ENCODE data around the gene PDGFRA.
"Not testable (repeated sequence)": the region's sequence is repeated elsewhere in the genome, so short reads cannot be mapped to it uniquely, and the experiment has no call there.

The PDGFRA gene

GRCh38 chr4:54236316-54236715 lies 7.2 kb downstream of the PDGFRA start:
- H3K9ac ChIP-seq (ENCODE audit: low read length in 2 of 2); H3K27ac ChIP-seq (ENCODE audit: low read length); H3K9me3 ChIP-seq (ENCODE audit: control insufficient read depth in 2 of 2, low read length in 2 of 2); H3K4me3 ChIP-seq (ENCODE audit: low read length in 2 of 2); H3K36me3 ChIP-seq (ENCODE audit: control insufficient read depth in 2 of 2, insufficient read depth in 2 of 2, low read length in 2 of 2): not testable (repeated sequence)
- Histone ChIP-seq H3K27me3 (ENCODE audit: control insufficient read depth in 1 of 2, insufficient read depth in 2 of 2, low read length in 2 of 2) (peaks cover 12 to 19% of the 10 kb centered on the region in 2 donors), H3K4me1 (ENCODE audit: control insufficient read depth, insufficient read depth, low read length) (peaks cover 26% of the 10 kb centered on the region)

- Histone ChIP-seq H3K36me3 (ENCODE audit: control insufficient read depth in 2 of 2, insufficient read depth in 2 of 2, low read length in 2 of 2) (no peaks in the 10 kb centered on the region), H3K4me1 (ENCODE audit: control insufficient read depth, insufficient read depth, low read length) (peaks cover 17% of the 10 kb centered on the region), H3K4me3 (ENCODE audit: low read length in 2 of 2) (no peak overlapping the region), H3K9me3 (ENCODE audit: control insufficient read depth in 2 of 2, low read length in 2 of 2) (no peaks in the 10 kb centered on the region), H3K9ac (ENCODE audit: low read length in 2 of 2) (no peak overlapping the region), H3K27me3 (ENCODE audit: control insufficient read depth in 1 of 2, insufficient read depth in 2 of 2, low read length in 2 of 2) (peaks cover 2 to 6% of the 10 kb centered on the region in 2 donors), H3K27ac (ENCODE audit: low read length) (no peak overlapping the region)
These were observed 8.7 kb downstream of the PDGFRA start for GRCh38 chr4:54237770-54238169.

- peaks cover 0 to under 1% of the 10 kb centered on the region in 2 donors for H3K9me3 ChIP-seq (ENCODE audit: control insufficient read depth in 2 of 2, low read length in 2 of 2)
- no peak overlapping the region for H3K27ac ChIP-seq (ENCODE audit: low read length)
- H3K36me3 ChIP-seq (ENCODE audit: control insufficient read depth in 2 of 2, insufficient read depth in 2 of 2, low read length in 2 of 2) = no peaks in the 10 kb centered on the region
- H3K4me1 ChIP-seq (ENCODE audit: control insufficient read depth, insufficient read depth, low read length) = peaks cover 13% of the 10 kb centered on the region
- H3K27me3 ChIP-seq (ENCODE audit: control insufficient read depth in 1 of 2, insufficient read depth in 2 of 2, low read length in 2 of 2) = peaks cover 2 to 3% of the 10 kb centered on the region in 2 donors
- no peak overlapping the region for H3K4me3 ChIP-seq (ENCODE audit: low read length in 2 of 2)
- no peak overlapping the region for H3K9ac ChIP-seq (ENCODE audit: low read length in 2 of 2)
These were observed 9.3 kb downstream of the PDGFRA start for GRCh38 chr4:54238389-54238788.

- H3K36me3 ChIP-seq (ENCODE audit: control insufficient read depth in 2 of 2, insufficient read depth in 2 of 2, low read length in 2 of 2); H3K4me1 ChIP-seq (ENCODE audit: control insufficient read depth, insufficient read depth, low read length); H3K9ac ChIP-seq (ENCODE audit: low read length in 2 of 2); H3K9me3 ChIP-seq (ENCODE audit: control insufficient read depth in 2 of 2, low read length in 2 of 2); H3K27me3 ChIP-seq (ENCODE audit: control insufficient read depth in 1 of 2, insufficient read depth in 2 of 2, low read length in 2 of 2); H3K4me3 ChIP-seq (ENCODE audit: low read length in 2 of 2); H3K27ac ChIP-seq (ENCODE audit: low read length): not testable (repeated sequence)
These were observed 12.3 kb downstream of the PDGFRA start for GRCh38 chr4:54241268-54241823.

GRCh38 chr4:54243541-54243940 lies 14.4 kb downstream of the PDGFRA start:
- not testable (repeated sequence) for H3K4me3 ChIP-seq (ENCODE audit: low read length in 2 of 2); H3K4me1 ChIP-seq (ENCODE audit: control insufficient read depth, insufficient read depth, low read length); H3K27ac ChIP-seq (ENCODE audit: low read length); H3K9me3 ChIP-seq (ENCODE audit: control insufficient read depth in 2 of 2, low read length in 2 of 2); H3K27me3 ChIP-seq (ENCODE audit: control insufficient read depth in 1 of 2, insufficient read depth in 2 of 2, low read length in 2 of 2); H3K36me3 ChIP-seq (ENCODE audit: control insufficient read depth in 2 of 2, insufficient read depth in 2 of 2, low read length in 2 of 2); H3K9ac ChIP-seq (ENCODE audit: low read length in 2 of 2)

- not testable (repeated sequence) for H3K36me3 ChIP-seq (ENCODE audit: control insufficient read depth in 2 of 2, insufficient read depth in 2 of 2, low read length in 2 of 2); H3K27me3 ChIP-seq (ENCODE audit: control insufficient read depth in 1 of 2, insufficient read depth in 2 of 2, low read length in 2 of 2); H3K9me3 ChIP-seq (ENCODE audit: control insufficient read depth in 2 of 2, low read length in 2 of 2); H3K4me1 ChIP-seq (ENCODE audit: control insufficient read depth, insufficient read depth, low read length); H3K4me3 ChIP-seq (ENCODE audit: low read length in 2 of 2); H3K9ac ChIP-seq (ENCODE audit: low read length in 2 of 2); H3K27ac ChIP-seq (ENCODE audit: low read length)
These were observed 23.2 kb downstream of the PDGFRA start for GRCh38 chr4:54252312-54252711.

GRCh38 chr4:54254116-54254914 lies 25.2 kb downstream of the PDGFRA start:
- no peak overlapping the region for H3K27ac ChIP-seq (ENCODE audit: low read length)
- H3K9ac ChIP-seq (ENCODE audit: low read length in 2 of 2) = no peak overlapping the region
- H3K4me1 ChIP-seq (ENCODE audit: control insufficient read depth, insufficient read depth, low read length) = peaks cover 4% of the 10 kb centered on the region
- H3K36me3 ChIP-seq (ENCODE audit: control insufficient read depth in 2 of 2, insufficient read depth in 2 of 2, low read length in 2 of 2) = no peaks in the 10 kb centered on the region
- H3K27me3 ChIP-seq (ENCODE audit: control insufficient read depth in 1 of 2, insufficient read depth in 2 of 2, low read length in 2 of 2) = no peaks in the 10 kb centered on the region
- H3K9me3 ChIP-seq (ENCODE audit: control insufficient read depth in 2 of 2, low read length in 2 of 2) = no peaks in the 10 kb centered on the region
- H3K4me3 ChIP-seq (ENCODE audit: low read length in 2 of 2) = no peak overlapping the region

- Histone ChIP-seq H3K9me3 (ENCODE audit: control insufficient read depth in 2 of 2, low read length in 2 of 2) (no peaks in the 10 kb centered on the region), H3K9ac (ENCODE audit: low read length in 2 of 2) (no peak overlapping the region), H3K4me1 (ENCODE audit: control insufficient read depth, insufficient read depth, low read length) (peaks cover 4% of the 10 kb centered on the region), H3K4me3 (ENCODE audit: low read length in 2 of 2) (no peak overlapping the region), H3K27me3 (ENCODE audit: control insufficient read depth in 1 of 2, insufficient read depth in 2 of 2, low read length in 2 of 2) (no peaks in the 10 kb centered on the region), H3K36me3 (ENCODE audit: control insufficient read depth in 2 of 2, insufficient read depth in 2 of 2, low read length in 2 of 2) (no peaks in the 10 kb centered on the region), H3K27ac (ENCODE audit: low read length) (no peak overlapping the region)
These were observed 25.8 kb downstream of the PDGFRA start for GRCh38 chr4:54254915-54255246.

- H3K9me3 ChIP-seq (ENCODE audit: control insufficient read depth in 2 of 2, low read length in 2 of 2) = no peaks in the 10 kb centered on the region
- H3K4me1 ChIP-seq (ENCODE audit: control insufficient read depth, insufficient read depth, low read length) = peaks cover 4% of the 10 kb centered on the region
- peaks cover 0 to 2% of the 10 kb centered on the region in 2 donors for H3K27me3 ChIP-seq (ENCODE audit: control insufficient read depth in 1 of 2, insufficient read depth in 2 of 2, low read length in 2 of 2)
- no peaks in the 10 kb centered on the region for H3K36me3 ChIP-seq (ENCODE audit: control insufficient read depth in 2 of 2, insufficient read depth in 2 of 2, low read length in 2 of 2)
- H3K4me3 ChIP-seq (ENCODE audit: low read length in 2 of 2) = no peak overlapping the region
- no peak overlapping the region for H3K9ac ChIP-seq (ENCODE audit: low read length in 2 of 2)
- no peak overlapping the region for H3K27ac ChIP-seq (ENCODE audit: low read length)
These were observed 26.8 kb downstream of the PDGFRA start for GRCh38 chr4:54255881-54256280.

- Histone ChIP-seq H3K9ac (ENCODE audit: low read length in 2 of 2) (no peak overlapping the region), H3K9me3 (ENCODE audit: control insufficient read depth in 2 of 2, low read length in 2 of 2) (no peaks in the 10 kb centered on the region), H3K27me3 (ENCODE audit: control insufficient read depth in 1 of 2, insufficient read depth in 2 of 2, low read length in 2 of 2) (peaks cover 0 to 2% of the 10 kb centered on the region in 2 donors), H3K36me3 (ENCODE audit: control insufficient read depth in 2 of 2, insufficient read depth in 2 of 2, low read length in 2 of 2) (no peaks in the 10 kb centered on the region), H3K27ac (ENCODE audit: low read length) (no peak overlapping the region), H3K4me3 (ENCODE audit: low read length in 2 of 2) (no peak overlapping the region), H3K4me1 (ENCODE audit: control insufficient read depth, insufficient read depth, low read length) (peaks cover 4% of the 10 kb centered on the region)
These were observed 27.7 kb downstream of the PDGFRA start for GRCh38 chr4:54256491-54257486.
